ENCODE measurements around the gene CCDC106.

The CCDC106 gene

DNA sequence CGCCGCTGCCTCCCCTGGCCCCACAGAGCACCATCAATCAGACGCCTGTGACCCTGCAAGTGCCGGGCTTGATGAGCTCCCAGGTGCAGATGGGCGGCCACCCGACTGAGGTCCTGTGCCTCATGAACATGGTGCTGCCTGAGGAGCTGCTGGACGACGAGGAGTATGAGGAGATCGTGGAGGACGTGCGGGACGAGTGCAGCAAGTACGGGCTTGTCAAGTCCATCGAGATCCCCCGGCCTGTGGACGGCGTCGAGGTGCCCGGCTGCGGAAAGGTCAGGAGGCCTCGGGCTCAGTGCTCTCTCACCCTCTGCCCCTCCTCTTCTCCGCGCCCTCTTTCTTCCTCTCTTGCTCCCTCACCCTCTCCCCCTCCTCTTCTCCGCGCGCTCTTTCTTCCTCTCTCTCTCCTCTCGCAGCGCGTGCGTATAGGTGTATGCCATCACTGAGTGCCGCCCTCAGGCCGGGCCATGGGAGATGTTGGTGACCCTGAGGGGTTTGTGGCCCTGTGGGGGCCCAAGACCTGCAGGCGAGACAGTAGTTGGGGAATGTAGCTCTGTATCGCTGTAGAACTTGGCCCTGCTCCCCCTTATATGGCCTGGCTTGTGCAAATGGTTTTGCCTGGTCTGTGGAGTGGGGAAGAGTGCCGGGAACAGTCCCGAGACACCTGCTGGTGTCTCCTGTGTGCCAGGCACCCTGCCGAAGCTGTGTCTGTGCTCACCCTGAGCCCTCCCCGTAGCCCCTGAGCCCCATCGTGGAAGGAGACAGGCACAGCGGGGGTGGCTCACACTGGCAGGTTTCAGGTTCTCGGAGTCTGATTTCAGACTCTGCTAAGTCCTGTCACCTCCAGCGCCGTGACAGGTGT is 21.6 kb downstream of the CCDC106 start:
- DNase-seq (ENCODE audit: low spot score) = no peak

- DNase-seq (ENCODE audit: low spot score) = no peak
Measured at GRCh38 chr19:55670280-55671053, 22.5 kb downstream of the CCDC106 start.

GRCh38 chr19:55671054-55671378 is 23.0 kb downstream of the CCDC106 start:
- DNase-seq (ENCODE audit: low spot score) = no peak

GRCh38 chr19:55672418-55672817 is 24.4 kb downstream of the CCDC106 start:
- no peak for DNase-seq (ENCODE audit: low spot score)

DNA sequence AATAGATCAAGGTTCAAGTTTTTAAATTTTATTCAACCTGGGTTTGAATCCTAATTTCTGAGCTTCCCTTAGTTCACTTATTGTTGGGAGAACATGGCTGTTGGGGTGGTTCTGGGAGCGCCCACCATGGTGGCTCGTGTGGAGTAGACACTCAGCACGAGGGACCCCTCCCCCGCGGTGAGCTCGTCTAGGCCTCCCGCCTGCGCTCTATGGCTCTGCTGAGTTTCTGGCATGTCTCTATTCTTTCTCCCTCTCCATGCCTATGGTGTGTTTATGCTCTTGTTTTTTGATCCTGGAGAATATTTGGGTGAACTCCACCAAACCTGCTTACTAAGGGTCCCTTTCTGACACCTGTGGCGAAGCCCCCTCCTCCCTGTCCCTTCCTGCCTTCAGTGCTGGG is 25.5 kb downstream of the CCDC106 start:
- DNase-seq (ENCODE audit: low spot score) = no peak

DNA sequence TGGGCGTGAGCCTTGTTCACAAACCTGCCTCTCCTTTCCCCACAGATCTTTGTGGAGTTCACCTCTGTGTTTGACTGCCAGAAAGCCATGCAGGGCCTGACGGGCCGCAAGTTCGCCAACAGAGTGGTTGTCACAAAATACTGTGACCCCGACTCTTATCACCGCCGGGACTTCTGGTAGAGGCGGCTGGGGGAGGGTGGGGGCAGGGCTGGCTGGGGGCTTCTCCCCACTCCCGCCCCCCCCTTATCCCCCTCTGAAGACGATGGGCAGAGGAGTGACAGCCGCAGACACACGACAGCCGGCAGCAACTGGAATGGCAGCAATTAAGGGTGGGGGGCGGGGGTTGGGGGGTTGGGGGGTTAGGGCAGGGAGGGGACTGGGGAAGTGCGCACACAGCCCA is 25.9 kb downstream of the CCDC106 start:
- no peak for DNase-seq (ENCODE audit: low spot score)

GRCh38 chr19:55674459-55674840 is 26.4 kb downstream of the CCDC106 start:
- DNase-seq (ENCODE audit: low spot score) = no peak

DNA sequence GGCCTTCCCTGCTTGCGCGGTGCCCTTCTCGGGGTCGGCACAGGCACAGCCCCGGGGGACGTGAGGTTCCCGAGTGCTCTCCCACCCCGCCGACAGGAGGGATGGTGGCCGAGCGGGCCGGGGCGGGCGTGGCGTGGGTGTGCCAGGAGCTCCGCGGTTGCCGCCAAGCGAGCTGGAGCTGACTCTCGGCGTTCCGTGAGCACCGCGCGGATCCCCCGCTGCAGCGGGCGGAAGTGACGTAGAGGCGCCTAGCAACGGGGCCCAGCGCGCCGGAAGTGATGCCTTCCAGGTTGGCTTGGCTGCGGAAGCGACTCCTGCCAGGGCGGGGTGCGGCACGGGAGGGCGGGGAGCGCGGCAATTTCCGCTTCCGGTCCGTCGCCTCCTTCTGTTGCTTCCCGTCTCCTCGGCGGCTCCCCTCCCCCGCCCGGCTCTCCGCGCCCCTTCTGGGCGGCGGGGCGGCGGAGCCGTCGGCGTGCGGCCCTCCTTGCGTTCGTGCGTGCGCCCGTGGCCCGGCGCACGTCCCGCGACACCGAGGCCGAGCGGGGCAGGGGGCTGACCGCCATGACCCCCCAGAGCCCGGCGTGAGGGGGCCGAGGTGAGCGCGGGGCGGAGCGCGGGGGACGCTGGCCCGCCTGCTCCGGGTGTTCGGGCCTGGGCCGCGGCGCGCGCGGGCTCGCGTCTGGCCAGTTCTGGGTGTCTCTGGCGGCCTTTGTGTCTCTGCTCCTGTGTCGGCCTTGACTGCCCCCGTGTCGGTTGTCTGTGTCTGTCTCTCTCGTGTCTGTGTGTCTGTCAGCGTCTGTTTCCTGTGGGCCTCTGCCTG is 27.0 kb downstream of the CCDC106 start, which contains the start of gene EPN1:
TSS of gene EPN1 (plus strand) at position 386 of the 820 bp plus-strand sequence. CDS start 3,402 bp downstream, outside the sequence.
- peak; percentile 99 for DNase-seq (ENCODE audit: low spot score)

DNA sequence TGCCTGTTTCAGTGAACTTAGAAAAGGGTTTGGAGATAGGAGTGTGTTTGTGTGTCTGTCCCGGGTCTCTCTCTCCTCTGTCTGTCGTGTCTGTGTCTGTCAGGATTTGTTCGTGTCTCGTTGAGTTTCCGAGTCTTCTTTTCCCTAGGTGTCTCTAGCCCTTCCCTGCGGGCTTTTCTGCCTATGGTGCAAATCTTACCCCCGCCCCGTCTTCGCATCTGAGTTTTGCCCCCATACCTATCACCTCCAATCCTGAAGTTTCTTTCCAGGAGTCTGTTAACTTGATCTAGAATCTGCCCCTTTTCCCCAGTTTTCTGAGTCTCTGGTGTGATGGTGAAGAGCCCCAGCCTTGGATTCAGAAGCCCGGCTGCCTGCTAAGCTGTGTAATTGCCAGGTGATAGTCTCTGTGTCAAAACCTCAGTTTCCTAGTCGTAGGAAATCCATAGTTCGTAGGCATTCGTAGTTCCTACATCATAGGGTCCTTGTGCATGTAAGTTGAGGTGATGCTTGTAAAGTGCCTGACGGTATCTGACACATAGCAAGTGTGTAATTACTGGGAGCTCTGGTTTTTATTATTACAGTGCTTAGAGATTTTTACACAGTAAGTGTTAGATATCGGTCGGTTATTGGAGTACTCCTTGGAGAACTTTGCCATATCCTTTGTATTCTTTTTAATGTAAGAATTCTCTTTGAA is 27.8 kb downstream of the CCDC106 start:
- no peak for DNase-seq (ENCODE audit: low spot score)

DNA sequence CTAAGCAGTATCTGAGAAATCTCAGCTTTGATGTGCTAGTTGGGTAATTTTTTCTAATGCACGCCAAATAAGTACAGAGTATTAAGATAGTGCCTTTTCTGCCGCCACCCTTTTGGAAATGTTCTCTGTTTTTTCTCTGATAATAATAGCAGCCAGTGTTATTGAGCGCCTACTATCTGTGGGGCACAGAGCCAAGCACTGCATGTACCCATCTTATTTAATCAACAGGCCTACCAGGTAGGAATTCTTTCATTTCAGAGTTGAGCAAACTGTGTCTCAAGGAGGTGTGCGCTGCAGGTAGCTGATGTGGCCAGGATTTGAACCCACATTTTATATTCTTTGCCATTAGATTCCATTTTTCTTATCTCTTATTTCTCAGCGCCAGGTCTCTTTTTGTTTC is 28.4 kb downstream of the CCDC106 start:
- DNase-seq (ENCODE audit: low spot score) = no peak

DNA sequence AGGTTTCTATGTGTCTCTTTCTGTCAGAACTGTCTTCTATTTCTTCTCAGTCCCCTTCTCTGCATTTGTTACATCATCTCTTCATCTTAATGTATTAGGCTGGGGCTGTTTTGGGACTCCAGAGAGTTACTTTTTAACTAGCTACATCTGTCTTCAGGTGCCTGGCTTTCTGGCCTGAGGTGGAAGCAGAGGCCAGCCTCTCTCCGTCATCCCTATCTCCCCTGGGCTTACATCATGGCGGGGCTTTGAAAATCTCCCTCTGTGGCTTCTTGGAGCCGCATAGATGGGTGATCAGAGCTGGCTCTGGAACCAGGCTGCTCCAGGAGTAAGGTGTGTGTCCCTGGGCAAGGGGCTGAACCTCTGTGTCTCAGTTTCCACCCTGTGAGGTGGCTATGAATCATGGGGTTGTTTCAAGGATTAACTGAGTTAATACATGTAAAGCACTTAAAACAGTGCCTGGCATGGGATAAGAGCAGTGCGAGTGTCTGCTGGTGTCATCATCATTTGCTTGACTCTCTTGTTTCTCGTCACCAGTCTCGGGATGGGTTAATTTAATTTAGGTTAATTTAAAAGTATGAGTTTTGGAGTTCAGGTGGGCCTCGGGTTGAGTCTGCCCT is 29.0 kb downstream of the CCDC106 start:
- DNase-seq (ENCODE audit: low spot score) = no peak

GRCh38 chr19:55677572-55678028 is 29.6 kb downstream of the CCDC106 start:
- no peak for DNase-seq (ENCODE audit: low spot score)

GRCh38 chr19:55678121-55678671 is 30.2 kb downstream of the CCDC106 start:
- no peak for DNase-seq (ENCODE audit: low spot score)

DNA sequence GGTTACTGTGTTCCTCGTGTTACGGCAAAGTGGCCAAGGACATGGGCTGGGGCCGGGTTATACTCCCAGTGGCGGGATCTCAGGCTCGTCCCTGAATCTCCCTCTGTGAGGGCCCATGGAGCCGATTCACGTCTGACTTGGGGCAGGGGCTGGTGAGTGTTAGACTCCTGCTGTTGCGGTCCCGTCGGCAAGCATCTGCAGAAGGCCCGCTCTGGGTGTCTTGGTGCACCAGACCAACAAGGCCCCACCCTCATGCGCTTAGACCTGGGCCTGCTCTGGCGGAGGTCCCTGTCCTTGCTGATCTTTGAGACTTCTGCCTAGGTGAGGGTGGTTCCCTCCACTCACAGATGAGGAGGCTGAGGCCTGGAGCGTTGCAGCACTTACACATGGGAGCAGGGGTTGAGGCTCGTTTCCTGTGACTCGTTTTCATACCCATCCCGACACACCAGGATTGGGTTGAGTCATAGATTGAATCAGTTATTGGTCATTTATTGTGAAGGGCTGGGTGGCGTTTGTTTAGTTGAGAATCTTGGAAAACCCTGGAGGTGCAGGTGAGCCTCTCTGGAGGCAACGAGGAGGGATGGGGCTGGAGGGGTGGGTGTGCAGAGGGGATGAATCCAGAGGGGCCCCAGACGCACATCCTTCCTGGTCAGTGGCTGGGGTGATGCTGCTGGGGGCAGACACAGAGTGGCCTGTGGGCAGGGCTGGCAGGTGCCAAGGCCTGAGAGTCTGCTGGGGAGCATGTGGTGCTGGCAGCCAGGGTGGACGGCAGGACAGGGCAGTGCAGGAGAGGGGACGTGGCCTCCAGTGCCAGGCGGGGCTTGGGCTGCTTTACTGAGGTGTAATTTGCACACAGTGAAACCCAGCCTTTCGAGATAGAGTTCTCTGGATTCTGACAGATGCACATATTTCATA is 31.6 kb downstream of the CCDC106 start:
- no peak for DNase-seq (ENCODE audit: low spot score)

GRCh38 chr19:55680339-55681130 is 32.5 kb downstream of the CCDC106 start:
- DNase-seq (ENCODE audit: low spot score) = no peak

GRCh38 chr19:55681131-55682092 is 33.4 kb downstream of the CCDC106 start:
- no peak for DNase-seq (ENCODE audit: low spot score)

DNA sequence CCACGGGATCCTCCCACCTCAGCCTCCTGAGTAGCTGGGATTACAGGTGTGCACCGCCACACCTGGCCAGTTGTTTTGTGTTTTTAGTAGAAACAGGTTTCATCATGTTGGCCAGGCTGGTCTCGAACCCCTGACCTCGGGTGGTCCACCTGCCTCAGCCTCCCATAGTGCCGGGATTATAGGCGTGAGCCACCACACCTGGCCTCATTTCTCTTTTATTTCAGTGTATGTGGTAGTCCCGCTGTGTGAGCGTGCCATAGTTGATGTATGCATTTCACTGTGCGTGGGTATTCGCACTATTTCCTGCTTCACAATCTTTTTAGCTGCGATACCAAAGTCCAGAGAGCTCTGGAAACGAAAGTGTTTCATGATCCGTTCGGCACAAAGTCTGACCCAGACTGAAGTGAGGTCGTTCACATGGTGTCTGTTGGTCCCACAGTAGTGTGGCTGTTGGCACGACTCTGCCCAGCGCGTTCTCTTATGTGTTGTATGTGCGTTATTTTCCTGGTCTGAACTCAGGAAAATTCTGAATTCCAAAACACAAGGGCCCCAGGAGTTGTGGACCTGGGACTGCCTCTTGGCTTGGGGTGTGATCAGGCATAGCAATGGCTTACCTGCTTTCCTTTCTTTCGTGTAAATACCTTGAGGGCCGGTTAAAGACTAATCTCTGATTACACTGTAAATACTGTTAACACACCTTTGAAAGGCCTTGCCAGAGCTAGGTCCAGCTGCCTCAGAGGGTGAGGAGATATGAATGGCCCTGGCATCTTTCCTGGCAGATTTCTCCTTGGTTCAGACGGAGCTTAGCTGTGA is 35.6 kb downstream of the CCDC106 start:
- DNase-seq (ENCODE audit: low spot score) = no peak
